ENCODE data around the gene SRP68.

SRP68 gene

GRCh38 chr17:76072148-76072858, at the start of gene SRP68:
SRP68 (minus strand) TSS chr17:76072517; CDS start chr17:76072491, 26 bp downstream.
- DNase-seq = peak; percentile 78 to 96

- no peak for DNase-seq
These were observed 49.7 kb upstream of the SRP68 start for GRCh38 chr17:76121932-76122430.

- DNase-seq = no peak
These were observed 48.3 kb upstream of the SRP68 start for GRCh38 chr17:76120658-76121008.

GRCh38 chr17:76119409-76120371, 47.4 kb upstream of the SRP68 start:
- no peak for DNase-seq

- no peak for DNase-seq
These were observed 42.9 kb upstream of the SRP68 start for GRCh38 chr17:76115138-76115754.

- no peak for DNase-seq
These were observed 39.6 kb upstream of the SRP68 start for GRCh38 chr17:76111956-76112355.

GRCh38 chr17:76107509-76107908, 35.2 kb upstream of the SRP68 start:
- peak; percentile 9 to 39 for DNase-seq

- no peak for DNase-seq
These were observed 34.4 kb upstream of the SRP68 start for GRCh38 chr17:76106703-76107102.

GRCh38 chr17:76104896-76105231, 32.5 kb upstream of the SRP68 start:
- DNase-seq = no peak

- no peak for DNase-seq
These were observed 32.0 kb upstream of the SRP68 start for GRCh38 chr17:76104140-76104895.

GRCh38 chr17:76103274-76104139, 31.2 kb upstream of the SRP68 start, which contains the start of gene EXOC7:
EXOC7 (minus strand) TSS chr17:76103787; CDS start chr17:76103692, 95 bp downstream.
- peak; percentile 78 to 95 for DNase-seq

GRCh38 chr17:76102944-76103273, 30.6 kb upstream of the SRP68 start:
- no peak for DNase-seq

- DNase-seq = no peak
These were observed 25.5 kb upstream of the SRP68 start for GRCh38 chr17:76097716-76098295.

GRCh38 chr17:76095943-76096342, 23.6 kb upstream of the SRP68 start:
- no peak for DNase-seq

- no peak for DNase-seq
These were observed 21.7 kb upstream of the SRP68 start for GRCh38 chr17:76094046-76094445.

GRCh38 chr17:76092526-76093413, 20.5 kb upstream of the SRP68 start:
- DNase-seq = no peak

GRCh38 chr17:76091526-76092286, 19.4 kb upstream of the SRP68 start:
- no peak for DNase-seq

- DNase-seq = no peak
These were observed 18.3 kb upstream of the SRP68 start for GRCh38 chr17:76090517-76091129.
